OCI-LY3 (cell line): ENCODE results near the gene C19orf73.

Experiments
- EZH2phosphoT487 ChIP-seq: fragments of 200-600 bp; shearing (Covaris generic); IDR thresholded peaks from 2 replicates; pipeline ENCODE4 v1.6.1; 2018; ENCODE audit warnings: antibody characterized with exemption, mixed run types, low read depth
- TF ChIP-seq, protein P1 (sequence below): fragments of 200-600, 300-600 bp; sonication (generic); IDR thresholded peaks from 2 replicates; pipeline ENCODE4 v1.5.1; 2014; ENCODE audit warnings: antibody characterized with exemption, low read length, low read depth

- TF ChIP-seq, protein P1, sequence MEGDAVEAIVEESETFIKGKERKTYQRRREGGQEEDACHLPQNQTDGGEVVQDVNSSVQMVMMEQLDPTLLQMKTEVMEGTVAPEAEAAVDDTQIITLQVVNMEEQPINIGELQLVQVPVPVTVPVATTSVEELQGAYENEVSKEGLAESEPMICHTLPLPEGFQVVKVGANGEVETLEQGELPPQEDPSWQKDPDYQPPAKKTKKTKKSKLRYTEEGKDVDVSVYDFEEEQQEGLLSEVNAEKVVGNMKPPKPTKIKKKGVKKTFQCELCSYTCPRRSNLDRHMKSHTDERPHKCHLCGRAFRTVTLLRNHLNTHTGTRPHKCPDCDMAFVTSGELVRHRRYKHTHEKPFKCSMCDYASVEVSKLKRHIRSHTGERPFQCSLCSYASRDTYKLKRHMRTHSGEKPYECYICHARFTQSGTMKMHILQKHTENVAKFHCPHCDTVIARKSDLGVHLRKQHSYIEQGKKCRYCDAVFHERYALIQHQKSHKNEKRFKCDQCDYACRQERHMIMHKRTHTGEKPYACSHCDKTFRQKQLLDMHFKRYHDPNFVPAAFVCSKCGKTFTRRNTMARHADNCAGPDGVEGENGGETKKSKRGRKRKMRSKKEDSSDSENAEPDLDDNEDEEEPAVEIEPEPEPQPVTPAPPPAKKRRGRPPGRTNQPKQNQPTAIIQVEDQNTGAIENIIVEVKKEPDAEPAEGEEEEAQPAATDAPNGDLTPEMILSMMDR = no peak
- TF ChIP-seq EZH2phosphoT487 = no peak
These were observed 17.8 kb downstream of the C19orf73 start for GRCh38 chr19:49101160-49101559.
